ENCODE measurements around the gene CCDC33. TPM values are rescaled to one million over a fixed set of nuclear protein-coding genes. Genes with fewer than 3 reads are reported as not detected.

The CCDC33 gene
- total and polyA plus RNA-seq, 2 donors from 2014 or later = 0.63 TPM; not detected in 1

DNA sequence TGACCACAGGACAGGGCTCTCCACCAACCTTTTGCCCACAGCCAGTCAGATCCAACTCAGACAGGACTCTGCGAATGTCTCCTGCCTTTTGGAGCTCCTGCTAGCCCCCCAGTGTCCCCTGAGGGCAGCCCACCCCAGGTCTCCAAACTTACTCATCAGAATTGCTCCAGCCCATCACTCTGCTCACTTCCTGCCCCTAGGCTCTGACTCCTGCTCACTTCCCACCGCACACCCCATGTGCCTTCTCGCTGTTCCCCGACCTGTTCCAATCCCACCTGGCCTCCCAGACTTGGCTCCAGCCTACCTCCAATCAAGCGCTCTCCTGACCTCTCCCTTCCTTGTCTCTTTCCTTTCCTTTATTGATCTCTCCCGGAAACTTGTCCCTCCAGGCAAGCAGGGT lies 27.6 kb upstream of the CCDC33 start:
- H3K4me1 ChIP-seq (ENCODE audit: control insufficient read depth in 2 of 3, insufficient read depth in 2 of 3, low read depth in 1 of 3, low read length in 3 of 3) = peaks cover 11 to 24% (median 12%) of the 10 kb centered on the region in 3 donors
- H3K27ac ChIP-seq (ENCODE audit: low read depth in 2 of 2, low read length in 2 of 2) = no peak overlapping the region
- FAIRE-seq = no peak
- no peaks in the 10 kb centered on the region for H3K9me3 ChIP-seq (ENCODE audit: control insufficient read depth in 2 of 3, insufficient read depth in 1 of 3, low read length in 3 of 3)
- TF ChIP-seq, protein P1, sequence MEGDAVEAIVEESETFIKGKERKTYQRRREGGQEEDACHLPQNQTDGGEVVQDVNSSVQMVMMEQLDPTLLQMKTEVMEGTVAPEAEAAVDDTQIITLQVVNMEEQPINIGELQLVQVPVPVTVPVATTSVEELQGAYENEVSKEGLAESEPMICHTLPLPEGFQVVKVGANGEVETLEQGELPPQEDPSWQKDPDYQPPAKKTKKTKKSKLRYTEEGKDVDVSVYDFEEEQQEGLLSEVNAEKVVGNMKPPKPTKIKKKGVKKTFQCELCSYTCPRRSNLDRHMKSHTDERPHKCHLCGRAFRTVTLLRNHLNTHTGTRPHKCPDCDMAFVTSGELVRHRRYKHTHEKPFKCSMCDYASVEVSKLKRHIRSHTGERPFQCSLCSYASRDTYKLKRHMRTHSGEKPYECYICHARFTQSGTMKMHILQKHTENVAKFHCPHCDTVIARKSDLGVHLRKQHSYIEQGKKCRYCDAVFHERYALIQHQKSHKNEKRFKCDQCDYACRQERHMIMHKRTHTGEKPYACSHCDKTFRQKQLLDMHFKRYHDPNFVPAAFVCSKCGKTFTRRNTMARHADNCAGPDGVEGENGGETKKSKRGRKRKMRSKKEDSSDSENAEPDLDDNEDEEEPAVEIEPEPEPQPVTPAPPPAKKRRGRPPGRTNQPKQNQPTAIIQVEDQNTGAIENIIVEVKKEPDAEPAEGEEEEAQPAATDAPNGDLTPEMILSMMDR (IDR thresholded peaks at IDR 0.05; ENCODE audit: borderline replicate concordance, extremely low read depth, insufficient read depth) = no peak
- H3K36me3 ChIP-seq (ENCODE audit: control insufficient read depth in 2 of 3, insufficient read depth in 3 of 3, low read length in 3 of 3) = no peaks in the 10 kb centered on the region
- intact Hi-C loops (cut with DNase I) = no loop called here
- H3K9ac ChIP-seq (ENCODE audit: low read length in 3 of 3) = no peak overlapping the region
- no peaks in the 10 kb centered on the region for H3K27me3 ChIP-seq (ENCODE audit: control insufficient read depth, insufficient read depth, low read length)
- H3K4me3 ChIP-seq (ENCODE audit: low read length in 3 of 3) = no peak overlapping the region
- DNase-seq = peak in 1 of 5 donors; percentile 18

- Histone ChIP-seq H3K36me3 (ENCODE audit: control insufficient read depth in 2 of 3, insufficient read depth in 3 of 3, low read length in 3 of 3) (no peaks in the 10 kb centered on the region), H3K9ac (ENCODE audit: low read length in 3 of 3) (no peak overlapping the region), H3K4me3 (ENCODE audit: low read length in 3 of 3) (no peak overlapping the region), H3K27me3 (ENCODE audit: control insufficient read depth, insufficient read depth, low read length) (no peaks in the 10 kb centered on the region), H3K9me3 (ENCODE audit: control insufficient read depth in 2 of 3, insufficient read depth in 1 of 3, low read length in 3 of 3) (no peaks in the 10 kb centered on the region), H3K27ac (ENCODE audit: low read depth in 2 of 2, low read length in 2 of 2) (no peak overlapping the region), H3K4me1 (ENCODE audit: control insufficient read depth in 2 of 3, insufficient read depth in 2 of 3, low read depth in 1 of 3, low read length in 3 of 3) (peaks cover 11 to 24% (median 12%) of the 10 kb centered on the region in 3 donors)
- TF ChIP-seq, protein P1 (IDR thresholded peaks at IDR 0.05; ENCODE audit: borderline replicate concordance, extremely low read depth, insufficient read depth) = no peak
- DNase-seq (peak in 4 of 5 donors; percentile 82 to 90 (median 84)), FAIRE-seq (no peak)
- intact Hi-C loops (cut with DNase I) = no loop called here
Observed at GRCh38 chr15:74208901-74209559, 27.1 kb upstream of the CCDC33 start.

DNA sequence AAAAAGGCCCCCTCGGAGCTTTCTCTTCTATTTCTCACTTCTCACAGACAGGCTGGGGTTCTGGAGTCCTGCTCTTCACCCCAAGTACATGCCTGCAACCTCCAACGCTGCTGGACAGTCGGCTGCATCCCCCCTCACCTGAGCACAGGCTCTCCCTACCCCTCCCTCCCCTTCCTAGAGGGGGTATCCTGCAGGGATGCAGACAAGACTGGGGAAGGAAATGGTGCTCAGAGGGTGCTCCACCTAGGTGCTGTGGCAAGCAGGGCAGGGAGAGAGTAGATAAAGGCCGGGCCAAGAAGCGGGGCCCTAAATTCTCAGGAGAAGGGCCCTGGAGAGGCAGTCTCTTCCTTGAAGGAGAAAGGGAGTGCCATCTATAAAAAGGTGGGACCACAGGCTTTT lies 26.6 kb upstream of the CCDC33 start:
- no peak overlapping the region for H3K4me3 ChIP-seq (ENCODE audit: low read length in 3 of 3)
- DNase-seq (no peak), FAIRE-seq (no peak)
- H3K27me3 ChIP-seq (ENCODE audit: control insufficient read depth, insufficient read depth, low read length) = no peaks in the 10 kb centered on the region
- H3K36me3 ChIP-seq (ENCODE audit: control insufficient read depth in 2 of 3, insufficient read depth in 3 of 3, low read length in 3 of 3) = no peaks in the 10 kb centered on the region
- TF ChIP-seq, protein P1 (IDR thresholded peaks at IDR 0.05; ENCODE audit: borderline replicate concordance, extremely low read depth, insufficient read depth) = no peak
- peaks cover 11 to 21% (median 12%) of the 10 kb centered on the region in 3 donors for H3K4me1 ChIP-seq (ENCODE audit: control insufficient read depth in 2 of 3, insufficient read depth in 2 of 3, low read depth in 1 of 3, low read length in 3 of 3)
- intact Hi-C loops (cut with DNase I) = no loop called here
- no peaks in the 10 kb centered on the region for H3K9me3 ChIP-seq (ENCODE audit: control insufficient read depth in 2 of 3, insufficient read depth in 1 of 3, low read length in 3 of 3)
- H3K27ac ChIP-seq (ENCODE audit: low read depth in 2 of 2, low read length in 2 of 2) = no peak overlapping the region
- H3K9ac ChIP-seq (ENCODE audit: low read length in 3 of 3) = no peak overlapping the region
